IPS-18a (cell line): ENCODE data around the gene CNTNAP1.

Experiments used
- H3K27ac ChIP-seq: one replicate; pipeline ENCODE4 v1.5.1; 2013; ENCODE audit warnings: low read length
- H3K27me3 ChIP-seq: one replicate; pipeline ENCODE4 v1.6.1; 2013; ENCODE audit warnings: mild to moderate bottlenecking, low read length; ENCODE audit not compliant: control insufficient read depth, insufficient read depth
- H3K36me3 ChIP-seq: one replicate; pipeline ENCODE4 v1.6.1; 2013; ENCODE audit warnings: low read depth, low read length; ENCODE audit not compliant: control insufficient read depth
- H3K4me1 ChIP-seq: one replicate; pipeline ENCODE4 v1.6.1; 2013; ENCODE audit warnings: low read depth, low read length; ENCODE audit not compliant: control insufficient read depth
- H3K4me3 ChIP-seq: one replicate; pipeline ENCODE4 v1.5.1; 2013; ENCODE audit warnings: low read length
- H3K9ac ChIP-seq: one replicate; pipeline ENCODE4 v1.6.1; 2013; ENCODE audit warnings: mild to moderate bottlenecking, low read length, moderate library complexity
- H3K9me3 ChIP-seq: one replicate; pipeline ENCODE4 v1.6.1; 2013; ENCODE audit warnings: low read depth, low read length; ENCODE audit not compliant: control insufficient read depth

Gene CNTNAP1

DNA sequence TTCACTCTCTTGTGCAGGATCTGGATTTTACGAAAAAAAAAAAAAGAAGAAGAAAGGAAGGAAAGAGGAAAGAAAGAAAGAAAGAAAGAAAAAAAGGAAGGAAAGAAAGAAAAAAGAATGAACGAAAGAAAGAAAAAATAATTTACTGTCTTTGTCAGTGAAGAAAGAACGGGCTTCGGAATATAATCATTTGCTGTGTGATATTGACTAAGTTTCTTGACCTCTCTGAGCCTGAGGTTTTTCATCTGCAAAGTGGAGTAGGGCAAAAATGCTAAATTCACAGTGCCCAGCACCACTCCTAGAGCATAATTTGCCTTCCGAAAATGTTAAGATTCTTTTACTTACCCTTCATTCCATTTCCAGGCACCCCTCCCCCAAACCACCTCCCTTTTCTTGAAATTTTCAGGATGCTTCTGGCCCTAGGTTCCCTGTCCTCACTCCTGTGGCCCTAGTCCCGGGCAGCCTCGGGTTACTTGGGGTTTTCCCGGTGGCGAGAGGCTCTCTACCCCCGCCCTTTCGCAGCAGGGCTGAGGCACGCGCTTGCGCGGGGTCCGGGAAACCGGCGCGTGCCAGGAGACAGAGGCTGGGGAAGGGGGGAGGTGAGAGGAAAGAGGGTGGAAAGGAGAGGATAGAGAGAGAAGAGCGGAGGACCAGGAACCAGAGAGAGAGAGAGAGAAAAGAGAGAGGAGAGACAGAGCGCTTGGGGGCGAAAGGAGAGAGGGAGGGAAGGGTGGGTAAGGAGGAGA is at the start of gene CNTNAP1:
CNTNAP1 (plus strand) TSS at position 556 of the 746 bp plus-strand sequence. CDS start 299 bp downstream, outside the sequence.
- Histone ChIP-seq H3K9ac (peak within 1 kb of the TSS; percentile 31), H3K36me3 (peaks cover 5% of the 10 kb centered on the region), H3K27ac (no peak within 1 kb of the TSS), H3K27me3 (peaks cover 30% of the 10 kb centered on the region), H3K4me1 (peaks cover 37% of the 10 kb centered on the region), H3K4me3 (peak within 1 kb of the TSS; percentile 72), H3K9me3 (no peaks in the 10 kb centered on the region)

DNA sequence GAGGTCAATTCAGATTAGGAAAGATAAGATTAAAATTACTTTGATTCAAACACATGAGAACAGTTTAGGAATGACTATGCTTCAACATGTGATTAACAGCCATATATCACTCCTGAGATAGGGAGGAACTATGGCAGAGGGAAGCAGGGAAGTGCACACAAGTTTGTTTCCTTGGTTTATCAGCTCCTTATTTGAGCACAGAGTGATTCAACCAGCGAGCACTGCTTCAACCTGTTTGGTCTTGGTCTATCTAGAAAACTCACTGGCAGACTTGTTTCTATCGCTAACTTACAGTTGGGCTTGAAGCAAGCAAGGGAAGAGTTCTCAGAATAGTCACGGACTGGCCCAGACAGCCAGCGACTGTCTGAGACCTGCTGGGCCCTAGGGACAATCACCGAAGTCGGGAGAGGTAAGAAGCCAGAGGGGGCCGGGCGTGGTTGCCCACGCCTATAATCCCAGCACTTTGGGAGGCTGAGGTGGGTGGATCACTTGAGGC is 49.3 kb upstream of the CNTNAP1 start:
- no peaks in the 10 kb centered on the region for H3K36me3 ChIP-seq
- H3K4me1 ChIP-seq, result no peaks in the 10 kb centered on the region
- H3K4me3 ChIP-seq, result no peak overlapping the region
- H3K9ac ChIP-seq, result no peak overlapping the region
- H3K27ac ChIP-seq, result no peak overlapping the region
- H3K9me3 ChIP-seq, result no peaks in the 10 kb centered on the region
- H3K27me3 ChIP-seq, result no peaks in the 10 kb centered on the region

DNA sequence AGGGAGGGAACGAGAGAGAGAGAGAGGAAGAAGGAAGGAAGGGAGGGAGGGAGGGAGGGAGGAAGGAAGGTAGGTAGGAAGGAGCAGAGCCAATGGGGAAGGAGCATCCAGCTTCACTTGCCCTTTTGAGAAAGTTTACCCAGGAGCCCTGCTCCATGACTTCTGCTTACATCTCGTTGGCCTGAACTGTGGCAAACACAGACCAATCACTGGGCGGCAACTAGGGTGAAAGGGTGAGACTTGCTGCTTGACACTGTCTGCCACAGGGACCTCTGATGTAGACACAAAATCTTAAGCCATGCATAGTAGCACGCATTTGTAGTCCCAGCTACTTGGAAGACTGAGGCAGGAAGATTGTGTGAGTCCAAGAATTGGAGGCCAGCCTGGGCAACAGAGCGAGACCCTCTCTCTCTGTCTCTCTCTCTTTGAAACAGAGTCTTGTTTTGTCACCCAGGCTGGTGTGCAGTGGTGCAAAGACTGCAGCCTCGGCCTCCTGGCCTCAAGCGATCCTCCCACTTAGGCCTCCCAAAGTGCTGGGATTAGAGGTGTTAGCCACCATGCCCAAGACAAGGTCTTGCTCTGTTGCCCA is 42.7 kb upstream of the CNTNAP1 start:
- H3K9me3 ChIP-seq, result no peaks in the 10 kb centered on the region
- H3K36me3 ChIP-seq, result no peaks in the 10 kb centered on the region
- H3K27ac ChIP-seq, result no peak overlapping the region
- H3K4me1 ChIP-seq, result no peaks in the 10 kb centered on the region
- H3K27me3 ChIP-seq, result no peaks in the 10 kb centered on the region
- no peak overlapping the region for H3K9ac ChIP-seq
- H3K4me3 ChIP-seq, result no peak overlapping the region

DNA sequence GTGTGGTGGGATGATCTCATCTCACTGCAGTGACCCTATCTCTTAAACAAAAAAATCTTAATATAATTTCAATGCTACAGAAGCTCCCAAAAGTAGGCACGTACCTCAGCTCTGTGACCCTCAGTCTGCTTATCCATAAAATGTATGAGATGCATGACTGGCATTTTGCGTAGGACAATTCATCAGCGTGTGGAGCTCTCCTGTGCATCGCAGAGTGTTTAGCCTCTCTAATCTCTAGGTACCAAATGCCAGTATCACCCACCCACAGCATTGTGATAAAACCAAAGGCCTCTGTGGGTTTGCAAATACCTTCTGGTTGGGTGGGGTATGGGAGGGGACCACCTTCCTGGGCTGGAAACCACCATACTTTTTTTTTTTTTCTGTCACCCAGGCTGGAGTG is 42.2 kb upstream of the CNTNAP1 start:
- Histone ChIP-seq H3K9ac (no peak overlapping the region), H3K27me3 (no peaks in the 10 kb centered on the region), H3K36me3 (no peaks in the 10 kb centered on the region), H3K4me3 (no peak overlapping the region), H3K9me3 (no peaks in the 10 kb centered on the region), H3K4me1 (no peaks in the 10 kb centered on the region), H3K27ac (no peak overlapping the region)

DNA sequence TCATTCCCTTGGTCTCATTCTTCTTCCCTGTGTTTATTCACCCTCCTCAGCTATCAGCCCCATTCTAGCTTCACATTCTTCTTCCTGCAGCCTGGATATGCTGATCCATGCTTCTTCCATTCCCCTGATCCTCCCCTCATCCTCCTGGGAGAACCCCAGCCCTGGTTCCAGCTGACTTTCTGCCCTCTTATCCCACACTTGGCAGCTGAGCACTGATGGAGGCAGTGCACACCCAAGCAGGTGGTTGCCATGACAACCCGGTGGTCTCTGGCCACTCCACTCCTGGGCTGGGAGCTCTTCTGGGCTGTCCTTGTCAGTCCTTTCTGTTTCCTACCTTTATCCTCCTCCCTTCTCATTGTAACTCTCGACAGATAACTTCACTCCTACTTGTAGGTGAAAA is 40.0 kb upstream of the CNTNAP1 start:
- Histone ChIP-seq H3K9me3 (no peaks in the 10 kb centered on the region), H3K27me3 (no peaks in the 10 kb centered on the region), H3K9ac (no peak overlapping the region), H3K4me1 (no peaks in the 10 kb centered on the region), H3K4me3 (no peak overlapping the region), H3K27ac (no peak overlapping the region), H3K36me3 (no peaks in the 10 kb centered on the region)

DNA sequence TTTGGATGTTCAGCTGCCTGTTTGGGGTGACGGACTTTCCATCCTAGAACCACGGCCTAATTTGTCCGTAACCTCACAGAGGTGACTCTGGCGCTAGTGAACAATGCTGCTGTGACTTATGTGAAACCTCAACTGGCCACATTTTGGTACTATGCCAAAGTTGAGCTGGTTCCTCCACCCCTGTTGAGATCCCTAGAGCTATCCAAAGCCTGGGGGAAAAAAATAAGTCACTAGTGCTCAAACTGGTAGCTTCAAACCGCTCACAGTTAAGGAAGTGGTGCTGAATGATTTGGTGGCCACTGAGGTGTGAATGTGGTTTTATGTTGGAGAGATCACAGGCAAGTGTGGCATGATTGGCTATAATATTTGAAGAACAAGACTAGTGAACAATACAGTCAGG is 34.6 kb upstream of the CNTNAP1 start:
- Histone ChIP-seq H3K36me3 (no peaks in the 10 kb centered on the region), H3K27ac (no peak overlapping the region), H3K4me1 (no peaks in the 10 kb centered on the region), H3K9me3 (no peaks in the 10 kb centered on the region), H3K4me3 (no peak overlapping the region), H3K27me3 (no peaks in the 10 kb centered on the region), H3K9ac (no peak overlapping the region)

DNA sequence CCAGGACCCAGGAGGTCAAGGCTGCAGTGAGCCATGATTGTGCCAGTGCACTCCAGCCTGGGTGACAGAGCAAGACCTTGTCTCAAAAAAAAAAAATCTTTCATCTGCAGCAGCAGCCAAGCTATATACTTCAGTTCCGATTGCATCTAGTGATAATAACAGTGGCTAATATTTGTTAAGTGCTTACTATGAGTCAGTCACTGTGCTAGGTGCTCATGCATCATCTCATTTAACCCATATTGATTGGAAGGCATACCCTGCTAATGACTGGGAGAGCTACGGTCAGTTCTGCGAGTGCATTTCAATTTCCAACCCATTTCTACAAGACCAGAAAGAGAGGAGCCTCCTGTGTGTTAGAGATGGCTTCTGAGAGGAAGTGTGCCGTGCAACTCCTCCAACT is 30.9 kb upstream of the CNTNAP1 start:
- H3K9ac ChIP-seq, result no peak overlapping the region
- H3K27me3 ChIP-seq, result peaks cover 4% of the 10 kb centered on the region
- H3K27ac ChIP-seq, result no peak overlapping the region
- H3K4me3 ChIP-seq, result no peak overlapping the region
- peaks cover 3% of the 10 kb centered on the region for H3K4me1 ChIP-seq
- H3K36me3 ChIP-seq, result no peaks in the 10 kb centered on the region
- H3K9me3 ChIP-seq, result no peaks in the 10 kb centered on the region

DNA sequence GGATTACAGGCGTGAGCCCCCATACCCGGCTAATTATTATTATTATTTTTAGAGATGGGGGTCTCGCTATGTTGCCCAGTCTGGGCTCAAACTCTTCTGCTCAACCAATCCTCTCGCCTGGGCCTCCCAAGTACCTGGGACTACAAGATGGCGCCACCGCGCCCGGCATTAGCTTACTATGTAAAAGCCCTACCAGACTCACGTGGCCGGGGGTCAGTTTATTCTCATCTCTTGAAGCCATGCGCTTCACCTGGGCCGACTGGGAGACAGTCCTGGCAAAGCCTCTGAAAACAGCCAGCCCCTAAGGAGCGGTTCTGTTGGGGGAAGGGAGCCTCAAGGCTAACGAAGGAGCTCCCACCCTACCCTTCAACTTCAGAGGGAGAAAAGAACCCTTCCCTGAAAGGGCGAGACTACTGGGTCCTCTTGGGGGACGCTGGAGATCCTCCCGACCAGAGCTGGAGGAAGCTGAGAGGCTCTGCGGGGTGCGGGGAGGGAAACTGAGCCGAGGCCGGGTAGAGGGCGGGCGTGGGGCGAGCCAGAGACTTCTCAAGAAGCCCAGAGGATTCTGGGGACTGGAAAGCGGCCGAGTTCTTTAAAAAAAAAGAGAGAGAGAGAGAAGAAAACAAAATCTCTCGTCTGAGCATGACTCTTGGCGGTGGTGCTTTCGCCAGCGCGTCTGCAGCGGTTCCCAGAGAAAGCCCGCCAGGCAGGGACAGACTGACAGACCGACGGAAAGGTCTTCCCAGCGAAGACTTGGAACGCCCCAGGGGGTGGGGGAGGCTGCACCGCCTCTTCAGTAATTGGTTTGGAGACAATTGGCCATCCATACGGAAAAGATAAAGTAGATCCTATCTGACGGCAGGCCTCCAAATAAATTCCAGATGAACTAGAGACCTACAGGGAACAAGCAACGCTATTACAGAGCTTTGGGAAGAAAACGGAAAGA is 28.9 kb upstream of the CNTNAP1 start:
- Histone ChIP-seq H3K27ac (no peak overlapping the region), H3K4me1 (peaks cover 3% of the 10 kb centered on the region), H3K9me3 (no peaks in the 10 kb centered on the region), H3K27me3 (peaks cover 4% of the 10 kb centered on the region), H3K9ac (peak overlapping the region; percentile 28), H3K36me3 (no peaks in the 10 kb centered on the region), H3K4me3 (peak overlapping the region; percentile 54)

DNA sequence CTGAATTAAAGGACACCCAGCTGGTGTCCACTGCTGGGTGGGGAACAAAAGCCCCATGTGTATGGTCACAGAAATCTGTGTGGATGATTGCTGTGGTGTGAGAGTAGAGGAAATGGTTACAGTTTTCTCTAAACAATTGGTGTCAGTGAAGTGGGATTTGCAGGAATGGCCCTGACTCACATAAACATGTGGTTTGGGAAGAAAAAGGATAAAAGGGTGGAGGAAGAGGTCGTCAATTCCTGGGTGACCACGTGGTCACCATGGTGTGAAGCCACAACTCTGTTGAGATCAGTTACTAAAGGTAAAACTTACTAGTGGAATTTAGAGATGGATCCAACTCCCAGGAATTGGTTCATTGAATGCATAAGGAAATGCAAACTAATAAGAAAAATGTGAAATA is 26.8 kb upstream of the CNTNAP1 start:
- no peak overlapping the region for H3K27ac ChIP-seq
- peaks cover 4% of the 10 kb centered on the region for H3K27me3 ChIP-seq
- H3K4me1 ChIP-seq, result peaks cover 7% of the 10 kb centered on the region
- H3K36me3 ChIP-seq, result no peaks in the 10 kb centered on the region
- H3K4me3 ChIP-seq, result no peak overlapping the region
- no peaks in the 10 kb centered on the region for H3K9me3 ChIP-seq
- H3K9ac ChIP-seq, result no peak overlapping the region

DNA sequence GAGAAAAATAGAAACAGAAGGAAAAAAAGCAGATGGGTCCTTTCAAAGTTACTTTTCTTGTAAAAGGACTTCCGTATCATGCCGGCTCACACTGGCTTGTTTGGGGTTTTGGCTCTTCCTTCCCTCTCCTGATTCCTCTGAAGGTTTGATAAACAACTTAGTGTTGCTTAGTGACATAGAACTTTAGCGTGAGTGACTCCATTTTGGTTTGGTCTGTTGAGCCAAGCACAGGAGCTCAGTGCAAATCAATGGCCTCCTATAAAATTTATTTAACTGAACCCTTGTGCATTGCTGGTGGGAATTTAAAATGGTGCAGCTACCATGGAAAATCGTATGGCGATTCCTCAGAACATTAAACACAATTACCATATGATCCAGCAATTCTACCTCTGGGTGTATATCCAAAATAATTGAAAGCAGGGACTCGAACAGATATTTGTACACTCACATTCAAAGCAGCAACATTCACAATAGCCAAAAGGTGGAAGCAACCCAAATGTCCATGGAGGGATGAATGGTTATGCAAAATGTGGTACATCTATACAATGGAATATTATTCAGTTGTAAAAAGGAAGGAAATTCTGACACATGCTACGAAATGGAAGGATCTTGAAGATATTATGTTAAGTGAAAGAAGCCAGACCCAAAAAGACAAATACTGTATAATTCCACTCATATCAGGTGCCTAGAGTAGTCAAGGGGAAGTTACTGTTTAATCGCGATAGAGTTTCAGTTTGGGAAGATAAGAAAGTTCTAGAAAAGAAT is 24.3 kb upstream of the CNTNAP1 start:
- Histone ChIP-seq H3K9ac (no peak overlapping the region), H3K27ac (no peak overlapping the region), H3K27me3 (peaks cover 4% of the 10 kb centered on the region), H3K9me3 (no peaks in the 10 kb centered on the region), H3K4me1 (peaks cover 10% of the 10 kb centered on the region), H3K36me3 (peaks cover 4% of the 10 kb centered on the region), H3K4me3 (no peak overlapping the region)
